Keratinocyte (primary cell): ENCODE results near the gene DIP2C. TPM values are rescaled to one million over a fixed set of nuclear protein-coding genes. Genes with fewer than 3 reads are reported as not detected.

Source experiments
- DNase-seq: peaks from one replicate; pipeline ENCODE4 v3.0.0-alpha.2; 2011; ENCODE audit warnings: low read depth, missing footprints, low spot score
- FAIRE-seq: peaks from 2 replicates; lab custom pipeline; 2011; peaks lifted over from hg19 to GRCh38; lab: Jason Lieb, UNC
- H2AFZ ChIP-seq: 2 replicates; pipeline ENCODE4 v1.6.0; 2012; ENCODE audit warnings: low read length, control low read depth, inconsistent platforms; ENCODE audit not compliant: control insufficient read depth
- H3K27ac ChIP-seq: 2 replicates; pipeline ENCODE4 v1.5.1; 2011; ENCODE audit warnings: low read length; ENCODE audit not compliant: control insufficient read depth, insufficient read depth
- H3K27me3 ChIP-seq: 3 replicates; pipeline ENCODE4 v1.6.0; 2011; ENCODE audit warnings: low read length; ENCODE audit not compliant: control insufficient read depth, insufficient read depth; ENCODE audit errors: extremely low read depth
- H3K36me3 ChIP-seq, 2 experiments: 2 replicates in 1 of 2; 3 replicates in 1 of 2; pipeline ENCODE4 v1.5.1; 2011; ENCODE audit warnings: low read length in 2 of 2, mild to moderate bottlenecking in 1 of 2; ENCODE audit not compliant: control insufficient read depth in 2 of 2, insufficient read depth in 2 of 2; ENCODE audit errors: extremely low read depth in 1 of 2
- H3K4me1 ChIP-seq: 3 replicates; pipeline ENCODE4 v1.5.1; 2011; ENCODE audit warnings: low read length; ENCODE audit not compliant: control insufficient read depth, insufficient read depth; ENCODE audit errors: extremely low read depth
- H3K4me2 ChIP-seq: 3 replicates; pipeline ENCODE4 v1.6.0; 2011; ENCODE audit warnings: low read depth, low read length; ENCODE audit not compliant: control insufficient read depth, insufficient read depth; ENCODE audit errors: extremely low read depth
- H3K4me3 ChIP-seq, 3 experiments: fragments of 200-600 bp in 1 of 3; sonication (generic) in 1 of 3; 2 replicates in 2 of 3; 3 replicates in 1 of 3; pipeline ENCODE4 v1.5.1; 2011 to 2016; ENCODE audit warnings: low read length in 3 of 3, mild to moderate bottlenecking in 3 of 3, control low read depth in 2 of 3, inconsistent platforms in 1 of 3, low read depth in 1 of 3, mixed read lengths in 1 of 3, mixed run types in 1 of 3, moderate library complexity in 1 of 3; ENCODE audit not compliant: control insufficient read depth in 2 of 3, insufficient read depth in 2 of 3; ENCODE audit errors: extremely low read depth in 1 of 3
- H3K79me2 ChIP-seq: 2 replicates; pipeline ENCODE4 v1.6.0; 2012; ENCODE audit warnings: low read length; ENCODE audit not compliant: control insufficient read depth, insufficient read depth
- H3K9ac ChIP-seq: 3 replicates; pipeline ENCODE4 v1.6.0; 2011; ENCODE audit warnings: low read length; ENCODE audit not compliant: control insufficient read depth, insufficient read depth; ENCODE audit errors: extremely low read depth
- H3K9me1 ChIP-seq: 3 replicates; pipeline ENCODE4 v1.6.0; 2011; ENCODE audit warnings: low read length; ENCODE audit not compliant: control insufficient read depth, insufficient read depth; ENCODE audit errors: extremely low read depth
- H3K9me3 ChIP-seq: 2 replicates; pipeline ENCODE4 v1.5.1; 2012; ENCODE audit warnings: low read depth, low read length; ENCODE audit not compliant: control insufficient read depth
- H4K20me1 ChIP-seq: 3 replicates; pipeline ENCODE4 v1.6.0; 2011; ENCODE audit warnings: low read length; ENCODE audit not compliant: control insufficient read depth, insufficient read depth; ENCODE audit errors: extremely low read depth
- EZH2 ChIP-seq: IDR thresholded peaks from one replicate; pipeline ENCODE4 v1.6.1; 2012; ENCODE audit warnings: inconsistent platforms, mild to moderate bottlenecking, low read length, moderate library complexity
- dilution Hi-C: fragments of 300-500 bp; cut with MboI; formaldehyde crosslinking; loops from one replicate; pipeline ENCODE4 v1.7.0; 2020; ENCODE audit warnings: low sequenced_read_pairs; ENCODE audit not compliant: extremely low pct_ligation_motif_present
- polyA plus RNA-seq, 5 experiments: library from polyadenylated mRNA; depleted of rRNA in 3 of 5; stranded (reverse) in 3 of 5; stranded (forward) in 1 of 5; unstranded in 1 of 5; fragments of >200 nt; gene quantifications; 1 replicate in 1 of 5; 2 replicates in 3 of 5; 3 replicates in 1 of 5; pipeline versions ENCODE4 v1.2.1 to v1.2.3, GENCODE V29; 2011 to 2012; ENCODE audit warnings: missing spikeins in 2 of 5, low read depth in 1 of 5, low replicate concordance in 1 of 5
- TF ChIP-seq, protein P1 (sequence below), 3 experiments: IDR thresholded peaks in 1 of 3; conservative IDR thresholded peaks in 1 of 3; optimal IDR thresholded peaks in 1 of 3; 2 replicates in 2 of 3; 3 replicates in 1 of 3; pipeline versions ENCODE3 to v1.5.1; 2011; ENCODE audit warnings: low read length in 3 of 3, mild to moderate bottlenecking in 3 of 3, moderate library complexity in 2 of 3, control low read depth in 1 of 3, inconsistent platforms in 1 of 3; ENCODE audit not compliant: insufficient read depth in 2 of 3; ENCODE audit errors: extremely low read depth in 1 of 3

DIP2C gene
- polyA plus RNA-seq, 1 donor (not counting 4 experiments of a cell fraction or from before 2014, with no cell fraction given), result 1.3 TPM

DNA sequence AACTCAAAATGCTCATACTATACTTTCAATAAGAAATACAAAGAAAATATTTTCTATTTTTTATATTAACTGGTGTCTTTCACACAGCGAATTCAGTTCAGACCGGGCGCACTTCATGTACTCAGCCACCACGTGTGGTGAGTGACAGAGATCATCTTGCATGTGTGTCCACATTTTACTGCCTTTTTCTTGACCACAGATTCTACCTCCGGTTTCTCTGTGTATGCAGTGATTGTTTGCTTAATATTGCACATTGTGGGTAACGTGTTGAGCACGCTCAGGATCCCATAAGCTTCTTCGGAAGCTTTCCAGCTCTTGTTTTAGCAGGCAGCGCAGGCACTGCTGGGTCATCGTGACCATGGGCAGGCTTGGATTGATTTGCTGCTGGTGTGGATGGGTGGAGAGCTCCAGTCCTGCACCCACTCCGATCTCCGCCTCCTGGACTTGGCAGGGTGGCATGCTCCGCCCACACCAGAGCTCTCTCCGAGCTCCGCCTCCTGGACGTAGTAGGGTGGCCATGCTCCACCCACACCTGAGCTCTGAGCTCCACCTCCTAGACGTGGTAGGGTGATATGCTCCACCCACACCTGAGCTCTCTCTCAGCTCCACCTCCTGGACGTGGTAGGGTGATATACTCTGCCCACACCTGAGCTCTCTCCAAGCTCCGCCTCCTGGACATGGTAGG, 253.3 kb downstream of the DIP2C start:
- dilution Hi-C loops, result no loop called here
- H3K4me1 ChIP-seq, result no peaks in the 10 kb centered on the region
- H3K9ac ChIP-seq, result no peak overlapping the region
- H3K27me3 ChIP-seq, result no peaks in the 10 kb centered on the region
- TF ChIP-seq EZH2, result no peak
- TF ChIP-seq, protein P1, sequence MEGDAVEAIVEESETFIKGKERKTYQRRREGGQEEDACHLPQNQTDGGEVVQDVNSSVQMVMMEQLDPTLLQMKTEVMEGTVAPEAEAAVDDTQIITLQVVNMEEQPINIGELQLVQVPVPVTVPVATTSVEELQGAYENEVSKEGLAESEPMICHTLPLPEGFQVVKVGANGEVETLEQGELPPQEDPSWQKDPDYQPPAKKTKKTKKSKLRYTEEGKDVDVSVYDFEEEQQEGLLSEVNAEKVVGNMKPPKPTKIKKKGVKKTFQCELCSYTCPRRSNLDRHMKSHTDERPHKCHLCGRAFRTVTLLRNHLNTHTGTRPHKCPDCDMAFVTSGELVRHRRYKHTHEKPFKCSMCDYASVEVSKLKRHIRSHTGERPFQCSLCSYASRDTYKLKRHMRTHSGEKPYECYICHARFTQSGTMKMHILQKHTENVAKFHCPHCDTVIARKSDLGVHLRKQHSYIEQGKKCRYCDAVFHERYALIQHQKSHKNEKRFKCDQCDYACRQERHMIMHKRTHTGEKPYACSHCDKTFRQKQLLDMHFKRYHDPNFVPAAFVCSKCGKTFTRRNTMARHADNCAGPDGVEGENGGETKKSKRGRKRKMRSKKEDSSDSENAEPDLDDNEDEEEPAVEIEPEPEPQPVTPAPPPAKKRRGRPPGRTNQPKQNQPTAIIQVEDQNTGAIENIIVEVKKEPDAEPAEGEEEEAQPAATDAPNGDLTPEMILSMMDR (optimal IDR thresholded peaks at IDR 0.05 in 1 of 3, IDR thresholded peaks at IDR 0.05 in 1 of 3, conservative IDR thresholded peaks at IDR 0.05 in 1 of 3; ENCODE audit: extremely low read depth in 1 of 3, insufficient read depth in 2 of 3, low read length in 3 of 3), result no peak
- DNase-seq, result no peak
- no peaks in the 10 kb centered on the region for H3K79me2 ChIP-seq
- no peak overlapping the region for H2AFZ ChIP-seq
- FAIRE-seq, result no peak
- H3K9me1 ChIP-seq, result no peaks in the 10 kb centered on the region
- no peak overlapping the region for H3K4me3 ChIP-seq
- H3K4me2 ChIP-seq, result no peak overlapping the region
- no peaks in the 10 kb centered on the region for H4K20me1 ChIP-seq
- H3K36me3 ChIP-seq, result no peaks in the 10 kb centered on the region
- H3K9me3 ChIP-seq, result no peaks in the 10 kb centered on the region
- H3K27ac ChIP-seq, result no peak overlapping the region

GRCh38 chr10:435397-435796, 254.1 kb downstream of the DIP2C start:
- no peaks in the 10 kb centered on the region for H3K79me2 ChIP-seq
- DNase-seq, result no peak
- H3K4me2 ChIP-seq, result no peak overlapping the region
- H3K9me1 ChIP-seq, result no peaks in the 10 kb centered on the region
- H3K27me3 ChIP-seq, result no peaks in the 10 kb centered on the region
- H3K9me3 ChIP-seq, result no peaks in the 10 kb centered on the region
- dilution Hi-C loops, result no loop called here
- TF ChIP-seq, protein P1 (optimal IDR thresholded peaks at IDR 0.05 in 1 of 3, IDR thresholded peaks at IDR 0.05 in 1 of 3, conservative IDR thresholded peaks at IDR 0.05 in 1 of 3; ENCODE audit: extremely low read depth in 1 of 3, insufficient read depth in 2 of 3, low read length in 3 of 3), result no peak
- TF ChIP-seq EZH2, result no peak
- no peak overlapping the region for H2AFZ ChIP-seq
- no peak overlapping the region for H3K4me3 ChIP-seq
- FAIRE-seq, result no peak
- no peaks in the 10 kb centered on the region for H3K36me3 ChIP-seq
- no peaks in the 10 kb centered on the region for H3K4me1 ChIP-seq
- H3K9ac ChIP-seq, result no peak overlapping the region
- H3K27ac ChIP-seq, result no peak overlapping the region
- no peaks in the 10 kb centered on the region for H4K20me1 ChIP-seq
